CD1c-positive myeloid dendritic cell (primary cell): Measurements from ENCODE around the gene CNOT8.
"Not testable (repeated sequence)": the region's sequence is repeated elsewhere in the genome, so short reads cannot be mapped to it uniquely, and the experiment has no call there.

Experiments used
- DNase-seq: peaks from one replicate; pipeline ENCODE4 v3.0.0-alpha.2; 2016; ENCODE audit errors: extremely low spot score

The CNOT8 gene

DNA sequence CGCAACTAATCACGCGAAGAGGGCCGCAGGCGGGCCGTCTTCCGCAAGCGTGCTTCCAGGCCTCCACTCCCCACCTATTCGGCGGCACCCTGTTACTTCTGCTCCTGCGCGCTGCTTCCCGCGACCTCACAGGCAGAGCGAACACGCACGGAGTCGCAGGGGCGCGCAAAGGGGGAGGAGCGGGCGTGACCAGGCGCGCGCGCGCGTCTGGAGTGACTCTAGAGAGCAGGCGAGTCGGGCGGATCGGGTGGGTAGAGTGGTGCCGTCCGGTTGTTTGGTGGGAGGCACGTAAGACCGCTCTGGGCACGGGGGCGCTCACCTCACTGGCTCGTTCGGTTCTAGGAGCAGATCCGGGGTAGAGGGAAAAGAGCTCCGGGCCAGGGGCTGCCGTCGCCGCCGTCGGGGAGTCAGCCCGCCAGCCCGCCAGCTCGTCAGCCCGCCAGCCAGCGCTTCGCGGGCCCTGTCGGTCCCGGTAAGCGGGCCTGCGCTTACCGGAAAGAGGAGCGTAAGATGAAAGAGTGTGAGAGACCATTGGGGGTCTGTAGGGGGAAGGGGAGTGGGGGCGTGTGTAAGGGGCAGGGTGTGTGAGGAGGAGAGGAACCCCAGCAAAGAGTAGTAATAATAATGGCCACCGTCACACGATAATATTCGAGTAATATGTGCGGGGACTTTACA, at the start of gene CNOT8:
Gene CNOT8 (plus strand): TSS at position 331 of the 675 bp plus-strand sequence. CDS start 4,652 bp downstream, outside the sequence.
- DNase-seq, result peak; percentile 99

DNA sequence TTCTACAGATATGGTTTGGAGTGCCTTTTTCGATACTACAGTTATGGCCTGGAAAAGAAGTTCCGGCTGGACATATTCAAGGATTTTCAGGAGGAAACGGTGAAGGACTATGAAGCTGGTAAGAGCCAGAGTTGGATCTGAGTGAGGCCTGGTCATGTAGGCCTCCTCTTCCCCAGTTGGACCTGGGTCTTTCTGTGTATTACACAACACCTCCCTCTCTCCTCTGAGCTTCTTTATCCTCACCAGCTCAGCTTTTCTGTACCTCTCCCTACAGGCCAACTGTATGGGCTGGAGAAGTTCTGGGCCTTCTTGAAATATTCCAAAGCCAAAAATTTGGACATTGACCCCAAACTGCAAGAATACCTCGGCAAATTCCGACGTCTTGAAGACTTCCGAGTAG, 47.2 kb upstream of the CNOT8 start:
- DNase-seq, result no peak

DNA sequence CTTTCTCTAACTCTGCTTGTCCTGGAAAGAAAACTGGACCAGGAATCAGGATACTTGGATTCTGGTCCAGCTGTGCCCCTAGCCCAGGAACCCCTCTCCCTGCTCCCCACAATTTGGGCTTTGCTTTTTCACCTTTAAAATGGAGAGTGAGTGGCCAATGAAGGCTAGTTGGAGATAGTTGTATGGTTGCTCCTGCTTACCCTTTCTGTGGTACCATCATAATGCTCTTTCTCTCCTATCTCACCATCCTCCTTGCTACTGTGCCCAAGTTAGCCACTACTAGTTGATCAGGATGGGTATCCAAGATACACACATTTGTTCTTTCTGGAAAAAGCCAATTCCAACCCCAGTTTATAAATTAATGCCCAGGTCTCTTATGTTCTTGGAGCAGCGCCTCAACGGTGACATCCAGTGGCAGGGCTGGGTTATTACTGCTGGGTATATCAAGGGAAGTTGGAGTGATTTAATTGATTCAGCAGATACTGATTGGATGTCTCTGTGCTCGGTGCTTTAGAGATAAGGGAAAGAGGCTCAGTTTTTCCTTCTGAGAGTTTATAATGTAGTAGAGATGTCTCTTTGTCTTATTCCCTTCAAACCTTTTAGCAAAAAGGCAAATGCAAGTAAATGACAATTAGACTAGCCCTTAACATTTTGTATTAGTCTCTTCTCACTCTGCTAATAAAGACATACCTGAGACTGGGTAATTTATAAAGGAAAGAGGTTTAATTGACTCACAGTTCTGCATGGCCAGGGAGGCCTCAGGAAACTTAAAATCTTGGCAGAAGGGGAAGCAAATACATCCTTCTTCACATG, 46.6 kb upstream of the CNOT8 start:
- peak; percentile 71 for DNase-seq

DNA sequence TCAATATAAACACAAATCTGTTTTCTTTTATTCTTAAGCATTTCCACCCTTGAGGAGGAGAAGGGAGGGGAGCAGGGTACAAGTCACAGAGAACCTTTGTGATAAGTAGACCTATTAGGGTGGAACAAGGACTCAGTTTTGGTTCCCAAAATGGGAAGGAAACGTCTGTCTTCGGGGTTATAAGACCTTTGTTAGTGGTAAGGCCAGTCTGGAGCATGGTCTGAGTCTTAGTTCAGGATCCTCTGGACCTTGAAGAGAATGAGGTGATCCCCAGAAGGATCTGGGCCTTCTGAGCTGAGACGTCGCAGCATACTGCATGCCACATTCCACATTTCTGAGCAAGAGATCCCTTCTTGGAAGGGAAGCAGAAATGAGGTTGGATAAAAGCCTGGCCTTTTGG, 45.3 kb upstream of the CNOT8 start:
- no peak for DNase-seq

DNA sequence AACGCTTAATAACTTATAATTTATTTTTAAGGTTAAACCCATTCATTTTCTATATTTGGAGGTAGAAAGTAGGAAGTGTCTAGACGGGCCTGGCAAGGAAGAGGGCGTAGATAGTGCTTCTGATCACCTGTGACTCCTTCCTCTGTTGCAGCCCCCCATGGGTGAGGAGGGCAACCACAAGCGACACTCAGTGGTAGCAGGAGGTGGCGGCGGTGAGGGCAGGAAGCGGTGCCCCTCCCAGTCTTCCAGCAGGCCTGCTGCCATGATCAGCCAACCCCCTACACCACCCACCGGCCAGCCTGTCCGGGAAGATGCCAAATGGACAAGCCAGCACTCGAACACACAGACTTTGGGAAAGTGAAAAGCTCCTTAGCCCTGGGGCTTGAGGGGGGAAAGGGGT, 44.7 kb upstream of the CNOT8 start:
- no peak for DNase-seq

DNA sequence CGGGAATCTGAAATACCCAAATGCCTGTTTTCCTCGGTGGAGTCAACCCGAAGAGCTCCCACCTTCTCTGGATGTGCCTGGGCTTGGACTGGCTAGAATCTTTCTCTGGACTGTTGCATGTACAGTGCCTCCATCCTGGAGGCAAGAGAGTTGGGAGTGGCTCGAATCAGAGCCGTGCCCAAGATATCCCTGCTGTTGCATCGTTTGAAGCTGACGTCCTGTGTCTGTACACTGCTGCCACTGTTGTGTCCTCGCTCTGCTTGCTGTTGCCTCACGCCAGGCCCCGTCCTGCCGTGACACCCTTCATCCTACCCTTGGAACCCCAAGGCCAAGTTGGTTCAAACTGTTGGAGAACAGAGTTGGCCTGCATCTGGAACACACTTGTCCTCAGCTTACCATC, 43.4 kb upstream of the CNOT8 start:
- no peak for DNase-seq

DNA sequence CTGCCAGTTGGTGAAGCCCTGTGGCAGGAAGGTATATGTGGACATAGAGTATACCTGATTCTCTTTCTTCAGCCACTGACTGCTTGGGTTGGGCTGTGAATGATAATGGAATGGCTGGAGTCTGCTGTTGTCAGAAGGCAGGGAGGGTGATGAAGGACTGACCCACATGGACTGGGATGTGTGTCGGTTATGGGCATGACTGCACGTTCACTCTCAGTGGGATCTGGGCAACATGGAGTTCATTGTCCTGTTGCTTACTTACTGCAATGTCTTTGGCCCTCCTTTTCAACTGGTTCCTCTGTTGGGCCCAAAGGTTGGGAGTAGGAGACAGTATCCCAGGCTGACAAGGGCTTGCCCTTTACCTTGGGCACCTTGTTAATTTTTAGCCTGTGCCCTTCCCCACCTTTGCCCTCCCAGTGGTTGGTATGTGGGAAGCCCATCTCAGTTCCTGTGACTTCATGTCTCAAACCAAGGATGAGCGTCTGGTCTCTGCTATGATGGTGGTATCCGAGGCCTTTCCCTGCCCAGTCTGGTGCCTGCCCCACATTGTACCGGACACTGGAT, 42.7 kb upstream of the CNOT8 start:
- no peak for DNase-seq

DNA sequence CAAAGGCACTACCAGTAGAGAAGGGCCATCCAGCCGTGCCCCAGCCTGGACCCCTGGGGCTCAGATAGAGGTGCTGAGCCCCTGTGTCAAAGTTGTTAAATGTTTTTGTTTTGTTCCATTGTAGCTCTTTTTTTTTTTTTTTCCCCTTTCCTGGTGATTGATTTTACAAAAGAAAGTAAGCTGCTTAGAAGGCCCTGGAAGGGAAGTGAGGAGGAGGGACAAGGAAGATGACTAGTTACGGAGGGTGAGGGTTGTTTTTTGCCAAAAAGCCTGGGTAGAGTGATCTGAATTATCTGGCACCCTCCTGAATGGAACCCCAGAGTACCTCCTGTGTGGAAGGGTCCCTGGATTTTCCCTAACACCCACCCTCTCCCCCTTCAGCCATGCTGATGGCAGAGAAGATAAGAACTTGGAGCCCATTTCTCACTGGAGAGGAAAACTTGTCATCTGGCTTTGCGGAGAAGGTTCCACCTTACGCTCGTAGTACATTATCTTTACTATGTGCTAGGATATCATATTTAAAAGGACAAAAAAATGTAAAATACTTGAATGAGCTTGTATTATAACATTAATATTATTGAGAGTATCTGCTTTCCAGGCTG, 41.4 kb upstream of the CNOT8 start:
- no peak for DNase-seq

DNA sequence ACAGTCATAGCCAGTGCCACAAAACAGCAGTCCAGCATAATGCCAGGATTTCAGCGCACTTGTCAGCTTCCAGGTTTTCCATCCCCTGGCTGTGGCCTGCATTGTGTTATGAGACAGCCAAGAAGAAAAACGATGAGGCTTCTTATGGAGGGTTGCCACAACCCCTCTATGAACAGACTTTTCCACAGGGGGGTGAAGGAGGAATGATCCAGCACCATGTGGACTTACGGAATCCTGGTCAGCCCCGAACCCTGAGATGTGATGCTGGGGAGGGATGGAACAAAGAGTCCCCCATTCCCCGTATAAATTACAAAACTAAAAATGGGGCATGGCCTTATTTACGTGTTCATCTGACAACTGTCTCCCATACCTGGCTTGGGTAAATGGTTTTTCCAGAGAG, 40.6 kb upstream of the CNOT8 start:
- no peak for DNase-seq

DNA sequence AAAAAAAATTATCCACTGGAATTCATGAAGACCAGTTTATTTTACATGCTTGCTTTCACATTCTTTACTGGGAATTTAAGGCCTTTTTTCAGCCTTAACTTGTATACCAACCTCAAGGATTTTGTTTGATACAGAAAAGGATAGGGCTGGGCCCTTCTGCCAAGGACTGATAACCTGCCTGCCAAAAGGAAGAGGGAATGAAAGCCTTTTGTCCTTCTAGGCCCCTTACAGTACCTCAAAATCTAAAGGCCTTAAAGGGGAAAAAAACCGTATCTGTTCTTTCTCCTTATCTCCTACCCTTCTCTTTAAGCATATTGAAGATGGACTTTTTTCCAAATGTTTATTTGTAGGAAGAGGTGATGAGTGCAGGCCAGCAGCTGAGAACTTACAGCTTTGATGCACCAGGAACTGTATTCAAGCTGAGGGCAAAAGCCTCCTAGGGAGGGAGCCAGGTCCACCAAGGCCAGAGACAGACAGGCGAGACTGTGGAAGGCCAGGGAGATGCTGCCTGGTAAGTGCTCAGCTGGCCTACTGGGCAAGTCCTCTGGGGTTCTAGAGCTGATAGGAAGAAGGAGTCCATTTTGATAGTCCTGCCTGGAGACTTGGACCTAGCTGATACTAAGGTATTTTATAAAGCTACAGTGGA, 39.8 kb upstream of the CNOT8 start:
- DNase-seq, result no peak

DNA sequence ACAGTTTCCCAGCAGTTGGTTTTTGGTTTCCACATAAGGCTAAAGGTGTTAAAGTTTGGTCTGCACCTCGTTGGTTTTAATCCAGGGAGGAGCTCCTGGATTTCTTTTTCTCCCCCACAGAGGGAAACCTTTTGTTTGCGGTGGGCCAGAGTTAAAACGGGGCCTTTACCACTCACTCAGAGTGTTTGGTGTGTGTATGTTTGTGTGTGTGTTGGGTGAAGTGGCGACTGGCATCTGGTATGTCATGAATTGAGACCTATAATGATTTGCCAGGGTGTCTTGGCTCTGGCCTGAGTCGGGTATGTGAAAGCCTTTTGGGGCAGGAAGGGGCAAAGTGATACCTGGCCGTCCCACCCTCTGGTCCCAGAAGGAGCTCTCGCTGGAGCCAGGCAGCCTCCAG, 38.9 kb upstream of the CNOT8 start:
- no peak for DNase-seq

DNA sequence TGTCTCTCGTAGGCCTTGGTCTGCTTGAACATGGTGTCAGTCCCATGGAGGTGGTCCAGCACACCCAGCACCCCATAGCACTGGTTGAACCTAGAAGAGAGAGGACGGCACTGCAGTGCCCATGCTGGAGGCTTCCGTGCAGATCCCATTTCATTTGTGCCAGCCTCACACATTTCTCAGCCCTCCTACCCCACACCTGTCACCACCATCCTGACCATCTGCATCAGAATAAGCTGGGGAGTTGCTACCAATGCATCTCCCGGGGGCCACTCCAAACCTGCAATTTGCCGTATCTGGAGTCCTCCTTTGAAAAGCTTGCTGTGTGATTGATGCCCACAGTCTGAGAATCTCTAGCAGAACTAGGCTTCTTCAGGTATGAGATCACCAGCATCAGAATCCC, 38.0 kb upstream of the CNOT8 start:
- no peak for DNase-seq

DNA sequence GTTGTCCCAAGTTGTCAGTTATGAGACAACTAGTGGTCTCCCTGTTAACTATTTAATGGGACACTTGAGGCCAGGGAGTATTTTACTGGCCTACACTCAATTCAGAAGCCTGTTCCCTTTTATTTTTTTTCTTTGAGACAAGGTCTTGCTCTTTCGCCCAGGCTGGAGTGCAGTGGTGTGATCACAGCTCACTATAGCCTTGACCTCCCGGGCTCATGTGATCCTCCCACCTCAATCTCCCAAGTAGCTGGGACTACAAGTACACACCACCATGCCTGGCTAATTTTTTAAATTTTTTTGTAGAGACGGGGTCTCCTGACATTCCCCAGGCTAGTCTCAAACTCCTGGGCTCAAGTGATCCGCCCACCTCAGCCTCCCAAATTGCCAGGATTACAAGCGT, 35.5 kb upstream of the CNOT8 start:
- not testable (repeated sequence) for DNase-seq

DNA sequence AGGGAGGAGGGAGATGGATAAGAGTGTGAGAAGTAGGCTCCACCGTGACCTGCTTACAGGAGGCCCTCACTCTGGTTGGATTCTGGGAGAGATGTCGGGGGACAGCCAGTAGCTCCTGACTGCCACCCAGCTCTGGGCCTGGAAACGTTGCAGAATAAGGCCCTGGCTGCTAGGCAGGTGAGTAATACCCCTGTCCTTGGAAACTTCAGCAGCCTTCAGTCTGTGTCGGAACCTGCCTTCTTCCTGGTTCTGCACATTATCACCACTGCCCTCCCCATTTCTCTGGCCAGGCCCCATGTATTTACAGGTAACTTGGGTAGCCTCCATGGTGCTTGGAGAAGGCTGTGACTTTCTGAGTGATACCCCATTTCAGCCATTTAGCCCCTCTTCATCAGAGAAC, 34.8 kb upstream of the CNOT8 start:
- DNase-seq, result no peak

DNA sequence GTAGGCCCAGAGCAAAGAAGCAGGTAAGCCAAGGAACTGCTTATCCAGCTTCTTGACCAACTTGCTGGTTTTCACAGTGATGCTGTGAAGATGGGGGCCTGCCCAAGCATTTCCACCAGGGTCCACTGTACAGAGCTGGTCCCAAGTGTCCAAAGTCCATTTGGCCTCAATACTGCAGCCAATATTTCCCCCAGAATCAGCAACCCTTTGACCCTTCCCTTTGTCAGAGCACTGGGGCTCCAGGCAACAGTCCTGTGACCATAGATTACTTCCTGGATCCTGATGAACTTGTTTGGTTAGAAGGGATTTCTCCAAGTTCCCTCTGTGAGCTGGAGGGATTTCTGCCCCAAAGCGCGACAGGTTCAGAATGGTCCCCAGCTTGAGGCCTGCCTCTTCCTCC, 34.4 kb upstream of the CNOT8 start:
- DNase-seq, result no peak

DNA sequence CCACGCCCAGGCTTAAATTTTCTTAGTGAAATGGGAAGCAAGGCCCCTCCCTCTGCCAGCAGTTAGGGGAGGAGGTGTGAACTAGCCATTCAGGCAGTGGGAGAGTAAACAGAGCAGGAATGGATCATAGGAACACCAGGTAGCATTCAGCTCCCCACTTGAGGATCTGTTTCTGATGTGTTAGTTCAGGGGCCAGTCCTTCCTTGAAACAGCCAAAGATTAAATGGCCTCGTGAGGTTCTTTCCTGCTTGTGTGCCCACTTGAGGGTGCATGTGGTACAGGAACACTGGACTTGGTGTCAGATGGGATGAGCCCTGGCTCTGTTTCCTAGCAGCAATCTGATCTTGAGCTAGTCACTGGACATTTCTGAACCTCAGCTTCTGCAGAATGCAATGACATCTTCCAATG, 29.2 kb upstream of the CNOT8 start:
- DNase-seq, result no peak

DNA sequence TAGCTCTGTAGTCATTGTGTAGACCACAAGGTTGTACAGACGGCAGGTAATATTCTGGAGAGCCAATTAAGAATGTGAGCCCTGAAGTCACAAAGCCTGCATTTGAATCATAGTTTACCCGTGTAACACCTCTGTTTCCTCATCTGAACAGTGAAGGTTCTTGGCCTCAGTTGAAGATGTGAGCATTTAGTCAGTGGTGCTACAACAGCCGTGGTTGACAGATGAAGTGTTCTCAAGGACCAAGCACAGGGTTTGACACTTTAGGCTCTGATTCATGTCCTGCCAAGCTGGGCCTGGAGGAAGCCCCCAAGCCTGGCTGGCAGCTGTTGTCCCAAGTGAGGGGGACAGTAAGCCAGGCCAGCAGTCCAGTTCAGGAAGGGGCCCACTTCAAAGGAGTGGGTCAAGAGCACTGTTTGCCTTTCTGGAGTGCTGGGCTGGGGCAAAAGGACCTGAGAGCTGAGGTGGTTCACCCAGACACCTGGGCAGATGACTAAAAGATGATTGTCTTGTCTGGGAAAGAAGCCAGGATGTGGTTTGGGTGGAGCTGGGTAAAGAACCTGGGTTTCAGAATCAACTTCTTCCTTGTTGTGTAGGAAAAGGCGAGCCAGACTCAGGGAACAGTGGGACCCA, 28.7 kb upstream of the CNOT8 start:
- no peak for DNase-seq

DNA sequence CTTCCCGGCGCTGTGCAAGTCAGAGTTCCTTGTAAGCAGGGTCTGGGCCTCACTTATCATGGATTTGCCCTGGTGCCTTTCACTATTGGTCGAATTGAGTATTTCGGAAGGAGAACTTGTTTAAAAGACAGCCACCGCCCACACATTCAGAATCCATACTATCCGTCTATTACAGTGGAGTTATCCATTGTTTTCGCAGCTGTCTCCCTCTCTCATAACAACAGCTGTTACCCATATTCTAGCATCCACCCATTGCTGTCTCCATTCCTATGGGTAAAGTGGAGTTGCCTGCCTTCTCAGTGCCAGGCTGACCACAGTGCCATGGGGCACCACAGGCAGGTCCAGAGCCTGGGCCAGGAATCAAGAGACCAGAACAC, 28.2 kb upstream of the CNOT8 start:
- no peak for DNase-seq

DNA sequence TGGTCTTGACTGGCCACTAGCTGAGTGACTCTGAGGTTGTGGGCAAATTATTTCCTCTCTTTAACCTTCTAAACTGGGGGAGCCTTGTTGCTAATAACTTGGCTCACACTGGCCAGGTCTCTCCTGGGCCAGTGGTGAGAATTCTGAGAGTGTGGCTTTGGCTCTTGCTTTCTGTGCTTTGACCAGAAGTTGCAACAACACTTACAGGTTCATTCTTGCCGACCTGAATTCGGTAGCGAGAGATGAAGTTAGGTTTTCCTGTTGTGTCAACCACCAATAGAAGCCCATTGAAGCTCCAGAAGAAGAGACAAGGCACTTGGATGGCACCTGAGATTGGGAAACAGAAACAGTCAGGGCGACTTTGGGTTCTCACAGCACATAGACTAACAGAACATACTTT, 27.8 kb upstream of the CNOT8 start:
- no peak for DNase-seq

DNA sequence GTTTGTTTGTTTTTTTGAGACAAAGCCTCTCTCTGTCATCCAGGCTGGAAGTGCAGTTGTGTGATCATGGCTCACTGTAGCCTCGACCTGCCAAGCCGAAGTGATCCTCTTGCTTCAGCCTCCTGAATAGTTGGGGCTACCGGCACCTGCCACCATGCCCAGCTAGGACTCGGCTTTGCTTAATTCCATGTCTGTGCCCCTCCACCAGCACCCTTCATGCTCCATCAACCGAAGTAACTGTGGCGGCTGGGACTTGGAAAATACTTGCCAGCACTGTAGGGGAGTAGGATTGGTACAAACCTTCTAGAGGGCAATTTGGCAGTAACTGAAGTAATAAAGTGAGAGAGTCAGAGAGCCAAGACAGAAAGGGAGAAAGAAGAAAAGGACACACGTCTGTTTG, 27.0 kb upstream of the CNOT8 start:
- DNase-seq, result no peak

DNA sequence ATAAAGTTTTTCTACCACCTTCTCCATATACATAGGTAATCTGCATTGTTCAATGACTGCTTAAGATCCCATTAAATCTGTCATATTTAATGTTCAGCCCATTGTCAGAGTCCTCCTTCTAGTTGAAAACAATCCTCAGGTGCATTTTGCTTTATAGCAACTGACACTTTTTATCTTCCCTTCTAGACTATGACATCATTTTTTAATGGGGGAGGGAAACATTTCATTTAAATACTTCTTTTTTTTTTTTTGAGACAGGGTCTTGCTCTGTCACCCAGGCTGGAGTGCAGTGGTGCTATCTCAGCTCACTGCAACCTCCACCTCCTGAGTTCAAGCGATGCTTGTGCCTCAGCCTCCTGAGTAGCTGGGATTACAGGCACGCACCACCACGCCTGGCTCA, 25.6 kb upstream of the CNOT8 start:
- not testable (repeated sequence) for DNase-seq

DNA sequence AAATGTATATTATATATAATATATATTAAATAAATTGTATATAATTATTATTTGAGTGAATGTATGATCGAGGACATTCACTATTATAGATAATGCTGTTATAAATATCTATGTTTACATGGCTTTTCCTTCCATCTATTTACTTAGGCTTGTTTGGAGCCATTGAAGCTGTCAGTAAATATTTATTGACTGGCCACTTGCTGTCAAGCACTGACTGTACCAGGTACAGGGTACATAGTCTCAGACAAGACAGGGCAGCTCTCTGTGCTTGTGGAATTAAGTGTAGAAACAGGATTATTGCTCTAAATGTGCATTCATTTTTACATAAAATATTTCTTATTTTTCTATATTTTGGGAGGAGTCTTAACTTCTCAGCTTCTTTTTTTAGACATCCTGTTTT, 24.4 kb upstream of the CNOT8 start:
- DNase-seq, result no peak
